HUES48 (cell line): ENCODE data around the gene RARB.

ENCODE experiments used
- H3K27ac ChIP-seq: one replicate; pipeline ENCODE4 v1.7.0; 2013; ENCODE audit warnings: low read depth, low read length, inconsistent platforms
- H3K27me3 ChIP-seq: 2 replicates; pipeline ENCODE4 v1.6.1; 2013; ENCODE audit warnings: mild to moderate bottlenecking, low read length; ENCODE audit not compliant: control insufficient read depth, insufficient read depth
- H3K36me3 ChIP-seq: 2 replicates; pipeline ENCODE4 v1.6.1; 2013; ENCODE audit warnings: low read length; ENCODE audit not compliant: control insufficient read depth, insufficient read depth
- H3K4me1 ChIP-seq: 2 replicates; pipeline ENCODE4 v1.6.1; 2013; ENCODE audit warnings: mild to moderate bottlenecking, low read length; ENCODE audit not compliant: control insufficient read depth, insufficient read depth
- H3K4me3 ChIP-seq: 2 replicates; pipeline ENCODE4 v1.5.1; 2013; ENCODE audit warnings: mild to moderate bottlenecking, low read depth, low read length
- H3K9ac ChIP-seq: 2 replicates; pipeline ENCODE4 v1.6.1; 2013; ENCODE audit warnings: mild to moderate bottlenecking, low read depth, low read length, moderate library complexity
- H3K9me3 ChIP-seq: 2 replicates; pipeline ENCODE4 v1.6.1; 2013; ENCODE audit warnings: low read length; ENCODE audit not compliant: control insufficient read depth, insufficient read depth

Gene RARB

DNA sequence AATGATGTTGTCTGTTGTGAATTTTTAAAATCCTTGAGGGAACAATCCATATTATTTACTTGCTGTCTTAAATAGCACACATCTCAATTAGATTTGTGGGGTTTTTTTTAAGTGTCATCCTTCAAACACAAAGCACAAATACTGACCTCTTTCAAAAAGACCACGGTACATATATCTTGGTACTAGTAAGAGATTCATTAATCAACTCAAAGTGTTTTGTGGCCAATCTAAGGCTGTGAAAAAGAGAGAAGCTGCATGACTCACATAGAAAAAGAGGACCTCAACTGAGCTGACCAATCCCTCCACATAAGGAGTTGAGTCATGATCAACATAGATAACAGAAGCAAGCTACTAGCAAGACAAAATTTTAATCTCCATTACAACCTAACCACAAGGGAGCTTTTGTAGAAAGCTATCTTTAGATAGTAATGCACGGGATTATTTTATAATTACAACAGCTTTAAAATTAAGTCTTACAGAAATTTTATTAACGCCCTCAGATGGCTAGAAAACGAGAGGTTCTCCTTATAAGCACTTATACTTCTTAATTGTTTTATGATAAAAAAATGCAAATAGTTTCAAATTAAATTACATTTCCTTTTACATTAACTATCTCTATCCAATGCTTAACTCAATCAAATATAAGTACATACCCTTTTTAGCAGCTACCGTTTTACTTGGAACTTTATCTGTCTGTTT is 176.2 kb downstream of the RARB start:
- Histone ChIP-seq H3K9me3 (no peaks in the 10 kb centered on the region), H3K9ac (no peak overlapping the region), H3K27me3 (no peaks in the 10 kb centered on the region), H3K27ac (no peak overlapping the region), H3K36me3 (peaks cover 95% of the 10 kb centered on the region), H3K4me3 (no peak overlapping the region), H3K4me1 (no peaks in the 10 kb centered on the region)

DNA sequence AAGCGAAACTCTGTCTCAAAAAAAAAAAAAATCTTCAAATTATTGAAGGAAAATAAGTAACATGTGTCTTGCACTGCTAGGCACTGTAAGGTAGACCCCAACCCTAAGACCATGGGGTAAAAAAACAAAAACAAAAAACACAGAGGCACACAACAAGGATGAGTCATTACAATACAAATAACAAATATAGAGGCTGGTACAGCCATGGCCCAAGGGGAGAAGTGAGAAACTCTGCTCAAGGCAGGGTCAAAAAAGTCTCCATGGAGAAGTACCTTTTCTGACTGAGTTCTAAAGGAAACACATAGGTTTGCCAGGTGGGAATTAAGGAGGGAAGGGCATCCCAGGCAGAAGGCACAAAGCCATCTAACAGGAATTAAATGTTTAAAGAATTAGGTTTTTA is 182.1 kb downstream of the RARB start:
- Histone ChIP-seq H3K27ac (no peak overlapping the region), H3K36me3 (peaks cover 97% of the 10 kb centered on the region), H3K9ac (no peak overlapping the region), H3K4me3 (no peak overlapping the region), H3K27me3 (no peaks in the 10 kb centered on the region), H3K9me3 (no peaks in the 10 kb centered on the region), H3K4me1 (no peaks in the 10 kb centered on the region)

DNA sequence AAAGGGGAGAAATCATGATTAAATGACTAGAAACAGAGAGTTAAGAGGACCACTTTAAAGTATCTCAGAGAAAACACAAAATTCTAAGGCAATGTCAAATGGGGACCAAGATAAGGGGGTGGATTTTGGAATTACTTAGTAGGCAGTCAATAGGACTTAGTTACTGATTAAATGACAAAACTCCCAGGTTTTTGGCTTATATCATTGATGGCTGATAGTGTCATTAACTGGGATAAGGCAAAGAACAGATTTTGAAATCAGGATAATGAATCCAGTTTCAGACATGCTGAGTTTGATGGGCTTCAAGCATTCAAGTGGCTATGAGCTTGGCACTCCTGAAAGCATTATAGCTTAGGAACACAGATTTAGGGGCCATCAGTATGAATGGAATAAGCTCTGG is 182.7 kb downstream of the RARB start:
- Histone ChIP-seq H3K4me3 (no peak overlapping the region), H3K27me3 (no peaks in the 10 kb centered on the region), H3K9me3 (no peaks in the 10 kb centered on the region), H3K36me3 (peaks cover 97% of the 10 kb centered on the region), H3K4me1 (no peaks in the 10 kb centered on the region), H3K9ac (no peak overlapping the region), H3K27ac (no peak overlapping the region)

DNA sequence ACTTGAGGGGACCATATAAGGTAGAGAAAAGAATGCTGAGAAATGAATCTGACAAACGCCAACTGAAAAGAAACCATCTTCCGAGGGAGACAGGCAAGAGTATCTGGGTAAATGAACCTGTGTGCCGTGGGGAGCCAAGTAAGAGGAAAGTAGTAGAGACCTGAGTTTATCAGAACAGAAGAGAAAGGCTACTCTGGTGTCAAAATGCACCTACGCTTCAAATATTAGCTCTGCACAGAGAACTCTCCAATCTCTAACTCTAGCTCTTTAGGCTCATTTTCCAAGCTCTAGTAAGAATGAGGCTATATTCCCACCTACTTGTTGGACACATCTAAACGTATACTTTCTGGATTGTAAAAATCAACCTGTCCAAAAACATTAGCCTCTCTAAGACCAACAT is 183.1 kb downstream of the RARB start:
- no peaks in the 10 kb centered on the region for H3K27me3 ChIP-seq
- no peaks in the 10 kb centered on the region for H3K9me3 ChIP-seq
- no peak overlapping the region for H3K9ac ChIP-seq
- H3K27ac ChIP-seq: no peak overlapping the region
- H3K36me3 ChIP-seq: peaks cover 97% of the 10 kb centered on the region
- no peaks in the 10 kb centered on the region for H3K4me1 ChIP-seq
- H3K4me3 ChIP-seq: no peak overlapping the region

DNA sequence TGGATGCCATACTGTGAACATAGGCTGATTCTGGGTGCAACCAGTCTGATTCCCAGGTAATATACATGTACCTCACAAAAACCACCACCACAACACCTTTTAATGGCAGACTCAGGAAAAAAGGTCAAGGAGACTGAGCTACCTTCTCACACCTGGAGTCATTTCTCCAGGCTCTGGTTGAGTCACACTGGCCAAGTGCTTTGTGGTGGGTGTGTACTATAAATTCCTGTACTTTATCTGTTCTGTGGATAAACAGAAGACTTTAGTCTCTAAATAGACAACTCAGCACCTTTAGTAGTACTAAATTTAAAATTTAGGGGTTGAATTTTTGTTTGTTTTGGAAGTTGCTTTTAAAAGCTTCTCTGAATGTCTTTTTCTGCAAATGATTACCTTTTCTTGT is 190.0 kb downstream of the RARB start:
- H3K27ac ChIP-seq: no peak overlapping the region
- no peak overlapping the region for H3K4me3 ChIP-seq
- H3K9ac ChIP-seq: no peak overlapping the region
- H3K36me3 ChIP-seq: peaks cover 94% of the 10 kb centered on the region
- no peaks in the 10 kb centered on the region for H3K4me1 ChIP-seq
- H3K27me3 ChIP-seq: no peaks in the 10 kb centered on the region
- no peaks in the 10 kb centered on the region for H3K9me3 ChIP-seq

DNA sequence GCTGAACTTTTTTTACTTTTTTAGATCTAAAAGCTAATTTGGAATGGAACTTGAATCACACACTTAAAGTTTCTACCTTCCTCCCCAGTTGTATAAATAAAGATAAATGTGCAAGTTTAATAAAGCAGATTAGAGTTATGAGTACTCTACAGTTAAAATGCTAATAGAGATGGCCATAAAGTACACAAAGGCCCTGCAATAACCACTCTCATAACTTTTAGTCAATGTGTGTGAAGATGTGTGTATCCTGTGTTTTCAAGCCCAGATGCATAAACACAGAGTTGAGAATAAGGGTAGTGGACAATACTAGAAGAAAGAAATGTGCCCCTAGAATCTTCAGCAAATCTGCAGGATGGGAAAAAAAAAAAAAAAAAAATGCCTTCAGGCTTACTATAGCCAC is 191.3 kb downstream of the RARB start:
- no peaks in the 10 kb centered on the region for H3K9me3 ChIP-seq
- H3K27ac ChIP-seq: no peak overlapping the region
- H3K4me1 ChIP-seq: no peaks in the 10 kb centered on the region
- H3K36me3 ChIP-seq: peaks cover 94% of the 10 kb centered on the region
- H3K4me3 ChIP-seq: no peak overlapping the region
- H3K9ac ChIP-seq: no peak overlapping the region
- H3K27me3 ChIP-seq: no peaks in the 10 kb centered on the region

DNA sequence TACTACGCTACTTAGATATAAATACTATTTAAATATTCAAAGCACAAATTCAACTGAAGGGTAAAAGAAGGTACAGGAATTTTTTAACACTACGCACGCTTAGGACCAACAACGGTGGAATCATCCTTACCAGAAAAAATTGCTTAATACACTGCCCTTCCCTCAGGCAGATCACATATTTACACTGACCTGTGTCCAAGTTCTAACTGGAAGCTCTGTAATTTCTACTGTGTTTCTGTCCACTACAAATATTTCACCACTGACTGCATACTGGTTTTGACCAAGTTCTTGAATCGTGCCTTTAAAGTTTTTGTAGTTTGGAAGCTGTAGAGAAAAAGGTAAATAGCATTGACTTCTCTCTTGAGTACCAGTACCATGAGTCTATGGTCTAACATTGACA is 192.4 kb downstream of the RARB start:
- H3K36me3 ChIP-seq: peaks cover 94% of the 10 kb centered on the region
- H3K4me3 ChIP-seq: no peak overlapping the region
- H3K27me3 ChIP-seq: no peaks in the 10 kb centered on the region
- no peak overlapping the region for H3K9ac ChIP-seq
- H3K4me1 ChIP-seq: no peaks in the 10 kb centered on the region
- no peak overlapping the region for H3K27ac ChIP-seq
- no peaks in the 10 kb centered on the region for H3K9me3 ChIP-seq

DNA sequence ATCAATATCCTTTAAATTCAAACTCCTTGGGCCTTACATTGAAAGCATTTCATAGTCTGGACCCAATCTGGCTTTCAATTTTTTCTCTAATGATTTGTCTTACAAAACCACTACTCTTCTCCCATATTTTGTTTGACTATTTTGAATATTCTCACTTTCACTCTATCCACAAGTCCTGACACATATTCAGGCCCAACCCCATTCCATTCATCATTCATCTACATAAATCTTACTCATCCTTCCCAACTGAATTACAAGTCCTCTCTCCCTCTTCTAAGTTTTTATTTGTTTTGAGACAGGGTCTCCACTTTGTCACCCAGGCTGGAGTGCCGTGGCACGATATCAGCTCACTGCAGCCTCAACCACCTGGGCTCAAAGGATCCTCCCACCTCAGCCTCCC is 193.0 kb downstream of the RARB start:
- Histone ChIP-seq H3K4me1 (no peaks in the 10 kb centered on the region), H3K27ac (no peak overlapping the region), H3K4me3 (no peak overlapping the region), H3K9me3 (no peaks in the 10 kb centered on the region), H3K36me3 (peaks cover 94% of the 10 kb centered on the region), H3K27me3 (no peaks in the 10 kb centered on the region), H3K9ac (no peak overlapping the region)

DNA sequence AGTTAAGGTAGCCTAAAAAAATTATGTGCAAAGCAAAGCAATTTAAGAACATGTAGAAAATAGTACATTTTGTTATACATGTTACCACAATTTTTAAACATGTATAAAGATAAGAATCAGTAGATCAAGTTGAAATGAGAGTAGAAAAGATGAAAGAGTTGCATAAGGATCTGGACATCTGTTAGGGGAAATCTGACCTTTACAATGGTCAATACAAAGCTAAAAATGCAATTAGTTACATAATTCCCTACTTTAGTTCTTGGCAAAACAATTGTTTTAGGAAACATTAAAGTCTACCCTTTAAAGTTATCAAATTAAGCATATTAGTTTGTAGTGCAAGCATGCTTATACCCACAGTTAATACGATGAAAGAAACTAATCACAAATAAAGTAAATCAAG is 203.9 kb downstream of the RARB start:
- no peak overlapping the region for H3K4me3 ChIP-seq
- H3K4me1 ChIP-seq: peaks cover 11% of the 10 kb centered on the region; the same call in 1 of the 2 replicates
- H3K27ac ChIP-seq: no peak overlapping the region
- H3K36me3 ChIP-seq: peaks cover 97% of the 10 kb centered on the region
- H3K9ac ChIP-seq: no peak overlapping the region
- H3K27me3 ChIP-seq: no peaks in the 10 kb centered on the region
- H3K9me3 ChIP-seq: no peaks in the 10 kb centered on the region

DNA sequence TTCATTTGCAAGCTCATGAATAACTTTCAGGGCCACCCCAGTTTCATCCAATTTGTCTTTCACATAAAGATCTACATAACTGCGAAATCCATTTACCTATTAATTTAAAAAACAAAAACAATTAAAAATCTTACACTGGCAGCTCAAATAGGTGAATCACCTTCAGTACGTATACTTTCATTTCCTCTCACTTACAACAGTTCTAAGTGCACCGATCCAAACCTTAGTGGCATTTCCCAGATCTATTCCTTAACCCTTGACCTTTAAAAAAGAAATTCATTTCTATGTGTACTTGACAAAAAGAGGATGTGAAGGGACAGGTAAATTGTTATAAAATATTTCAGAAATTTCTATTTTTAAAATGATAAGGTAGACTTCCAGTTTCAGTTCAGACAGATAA is 205.9 kb downstream of the RARB start:
- no peaks in the 10 kb centered on the region for H3K27me3 ChIP-seq
- H3K4me1 ChIP-seq: peaks cover 11% of the 10 kb centered on the region; the same call in 1 of the 2 replicates
- H3K9ac ChIP-seq: no peak overlapping the region
- peaks cover 99% of the 10 kb centered on the region for H3K36me3 ChIP-seq
- no peak overlapping the region for H3K27ac ChIP-seq
- no peak overlapping the region for H3K4me3 ChIP-seq
- no peaks in the 10 kb centered on the region for H3K9me3 ChIP-seq

DNA sequence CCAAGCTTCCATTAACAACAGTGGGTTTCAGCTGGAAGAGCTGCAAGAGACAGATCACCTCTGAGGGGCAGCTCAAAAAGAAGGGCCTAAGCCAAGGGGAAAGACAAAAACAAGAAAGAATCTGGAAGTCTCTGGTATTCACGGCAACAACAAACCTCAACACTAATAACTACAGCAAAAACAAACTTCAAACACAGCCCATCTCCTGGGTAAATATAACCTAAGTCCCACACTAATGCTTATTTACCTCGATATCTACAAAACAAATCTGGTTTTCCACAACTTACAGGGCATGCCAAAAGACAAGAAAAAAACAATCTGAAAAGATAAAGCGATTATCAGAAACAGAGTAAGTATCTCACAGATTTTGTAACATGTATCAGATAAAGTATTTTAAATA is 207.0 kb downstream of the RARB start:
- Histone ChIP-seq H3K27me3 (no peaks in the 10 kb centered on the region), H3K9me3 (no peaks in the 10 kb centered on the region), H3K4me1 (peaks cover 11% of the 10 kb centered on the region; the same call in 1 of the 2 replicates), H3K9ac (no peak overlapping the region), H3K4me3 (no peak overlapping the region), H3K36me3 (peaks cover 94% of the 10 kb centered on the region), H3K27ac (no peak overlapping the region)
